ENCODE results near the gene ZDHHC11.
"Not testable (repeated sequence)": the region's sequence is repeated elsewhere in the genome, so short reads cannot be mapped to it uniquely, and the experiment has no call there.

Gene ZDHHC11

GRCh38 chr5:761854-762710 lies 88.7 kb downstream of the ZDHHC11 start:
- no peak for DNase-seq (ENCODE audit: low read depth in 2 of 2)

GRCh38 chr5:761059-761771 lies 89.6 kb downstream of the ZDHHC11 start:
- DNase-seq (ENCODE audit: low read depth in 2 of 2) = no peak

DNA sequence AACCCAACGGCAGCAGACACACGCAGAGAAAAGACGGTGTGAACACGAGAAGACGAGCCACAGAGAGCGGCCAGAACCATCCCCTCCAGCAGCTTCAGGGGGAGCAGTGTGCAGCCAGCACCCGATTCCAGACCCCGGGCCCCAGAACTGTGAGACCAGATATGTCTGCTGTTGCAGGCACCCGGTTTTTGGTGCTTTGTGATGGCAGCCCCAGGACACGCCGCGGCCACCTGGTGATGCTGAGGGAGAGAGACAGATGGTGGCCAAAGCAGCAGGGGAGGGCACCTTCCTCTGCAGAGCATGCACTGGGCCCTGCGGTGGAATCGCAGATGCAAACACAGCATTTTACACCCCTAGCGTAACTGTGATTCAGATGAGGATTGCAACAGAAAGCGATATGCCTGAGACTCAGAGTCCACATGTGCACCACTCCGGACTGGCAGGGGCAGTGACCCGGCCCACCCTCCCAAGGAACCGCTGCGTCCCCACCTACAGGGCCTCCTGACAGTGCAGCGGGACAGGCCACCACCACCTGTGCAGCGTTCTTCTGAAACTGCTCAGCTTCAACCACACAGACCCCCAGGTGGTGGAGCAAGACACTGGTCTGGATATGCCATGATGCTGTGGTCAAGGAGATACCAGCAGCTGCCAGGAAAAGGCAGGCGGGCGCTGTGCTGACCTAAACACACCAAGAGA lies 90.3 kb downstream of the ZDHHC11 start:
- no peak for DNase-seq (ENCODE audit: low read depth in 2 of 2)

DNA sequence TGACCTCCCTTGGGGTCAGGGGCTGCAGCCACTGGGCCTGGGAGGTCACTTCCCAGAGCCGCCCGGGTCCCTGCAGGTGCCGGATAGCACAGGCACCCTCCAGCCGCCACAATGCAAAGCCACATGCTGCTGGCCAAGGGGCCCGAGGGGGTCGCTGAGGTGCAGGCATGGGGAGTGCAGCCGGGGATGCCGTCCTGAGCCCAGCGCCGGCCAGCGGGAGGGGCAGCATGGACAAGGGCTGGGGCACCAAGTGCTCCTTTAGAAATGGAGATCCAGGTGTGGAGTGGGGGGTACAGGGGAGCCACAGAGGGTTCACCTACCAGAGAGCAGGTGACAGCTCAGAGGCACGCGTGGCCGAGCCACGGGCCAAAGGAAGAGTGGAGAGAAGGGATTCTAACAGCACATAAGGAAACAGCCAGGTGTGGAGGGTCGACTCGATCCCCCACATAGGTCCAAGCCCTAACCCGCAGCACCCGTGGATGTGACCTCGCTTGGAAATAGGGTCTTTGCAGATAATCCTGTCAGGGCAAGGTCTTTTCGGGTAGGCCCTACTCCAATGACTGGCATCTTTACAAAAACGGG lies 90.9 kb downstream of the ZDHHC11 start:
- no peak for DNase-seq (ENCODE audit: low read depth in 2 of 2)

- no peak for DNase-seq (ENCODE audit: low read depth in 2 of 2)
These were observed 91.6 kb downstream of the ZDHHC11 start for GRCh38 chr5:759111-759751.

DNA sequence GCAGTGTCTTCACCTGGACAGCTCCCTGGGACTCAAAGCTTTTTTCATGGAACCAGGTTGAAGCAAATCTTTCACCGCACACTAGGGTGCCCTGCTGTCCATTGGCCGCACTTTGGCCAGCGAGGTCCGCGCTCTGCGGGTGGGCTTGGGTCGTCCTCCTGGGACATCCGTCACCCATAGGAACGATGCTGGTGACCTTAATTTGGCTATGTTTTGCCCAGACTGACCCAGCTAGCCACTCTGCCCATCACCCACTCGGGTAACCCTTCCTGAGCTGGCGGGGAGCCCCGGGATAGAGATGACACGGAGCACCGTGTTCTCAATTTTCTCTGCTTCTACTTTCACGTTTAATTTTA lies 92.1 kb downstream of the ZDHHC11 start:
- no peak for DNase-seq (ENCODE audit: low read depth in 2 of 2)

GRCh38 chr5:757931-758697 lies 92.7 kb downstream of the ZDHHC11 start:
- DNase-seq (ENCODE audit: low read depth in 2 of 2) = no peak

- no peak for DNase-seq (ENCODE audit: low read depth in 2 of 2)
These were observed 93.3 kb downstream of the ZDHHC11 start for GRCh38 chr5:757346-757930.

DNA sequence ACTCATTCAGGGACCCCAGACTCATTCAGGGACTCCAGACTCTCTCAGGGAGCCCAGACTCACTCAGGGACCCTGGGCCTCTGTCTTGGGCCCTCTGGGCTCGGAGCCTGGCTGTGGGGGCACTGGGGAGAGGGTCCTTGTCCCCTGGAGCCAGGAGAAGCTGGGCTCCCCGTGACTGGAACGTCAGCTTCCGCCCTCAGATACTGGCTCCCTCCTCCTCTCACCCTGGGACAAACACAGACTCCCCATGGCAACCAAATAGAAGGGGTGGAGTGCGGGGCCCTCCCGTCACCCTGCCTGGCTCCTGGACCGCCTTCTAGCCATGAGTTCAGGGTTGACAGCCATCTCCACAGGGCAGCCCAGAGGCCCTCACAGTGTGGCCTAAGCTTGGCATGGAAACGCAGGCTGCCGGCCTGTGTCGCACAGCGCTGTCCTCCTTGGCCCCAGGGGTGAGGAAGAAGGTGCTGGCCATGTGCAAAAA lies 93.9 kb downstream of the ZDHHC11 start:
- no peak for DNase-seq (ENCODE audit: low read depth in 2 of 2)

GRCh38 chr5:756171-756570 lies 94.6 kb downstream of the ZDHHC11 start:
- no peak for DNase-seq (ENCODE audit: low read depth in 2 of 2)

DNA sequence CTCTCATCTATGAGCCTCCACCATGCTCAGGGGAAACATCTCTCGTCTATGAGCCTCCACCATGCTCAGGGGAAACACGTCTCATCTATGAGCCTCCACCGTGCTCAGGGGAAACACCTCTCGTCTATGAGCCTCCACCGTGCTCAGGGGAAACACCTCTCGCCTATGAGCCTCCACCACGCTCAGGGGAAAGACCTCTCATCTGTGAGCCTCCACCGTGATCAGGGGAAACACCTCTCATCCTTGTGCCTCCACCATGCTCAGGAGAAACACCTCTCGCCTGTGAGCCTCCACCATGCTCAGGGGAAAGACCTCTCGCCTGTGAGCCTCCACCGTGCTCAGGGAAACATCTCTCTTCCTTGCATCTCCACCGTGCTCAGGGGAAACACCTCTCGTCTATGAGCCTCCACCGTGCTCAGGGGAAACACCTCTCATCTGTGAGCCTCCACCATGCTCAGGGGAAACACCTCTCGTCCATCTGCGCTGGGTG lies 96.6 kb downstream of the ZDHHC11 start:
- not testable (repeated sequence) for DNase-seq (ENCODE audit: low read depth in 2 of 2)

GRCh38 chr5:753567-754142 lies 97.1 kb downstream of the ZDHHC11 start:
- not testable (repeated sequence) for DNase-seq (ENCODE audit: low read depth in 2 of 2)

DNA sequence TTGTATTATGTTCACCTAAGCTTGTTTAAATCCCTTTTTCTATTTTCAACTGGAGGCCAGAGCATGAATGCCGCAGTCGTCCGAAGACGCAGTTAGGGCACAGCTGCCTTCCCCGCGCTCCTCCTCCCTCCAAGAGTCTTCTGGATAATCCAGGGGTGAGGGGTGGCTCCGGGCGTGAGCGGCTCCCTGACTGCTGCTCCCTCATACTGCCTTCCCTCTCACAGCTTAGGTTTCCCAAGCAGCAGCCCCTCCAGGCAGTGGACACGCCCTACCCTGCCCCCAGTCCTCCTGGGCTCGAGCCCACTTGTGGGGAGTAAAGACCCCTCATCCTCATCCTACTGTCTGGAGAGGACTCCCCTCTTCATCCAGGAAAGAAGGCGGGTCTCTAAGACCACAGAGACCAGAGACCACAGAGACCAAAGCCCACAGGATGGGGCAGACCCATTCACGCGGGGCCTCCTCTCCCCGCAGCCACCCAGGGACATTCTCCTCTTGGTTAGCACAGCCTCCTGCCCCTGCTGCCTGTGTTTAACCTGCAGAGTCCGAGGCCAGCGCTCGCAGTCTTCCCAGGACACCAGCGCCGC lies 98.2 kb downstream of the ZDHHC11 start:
- not testable (repeated sequence) for DNase-seq (ENCODE audit: low read depth in 2 of 2)

GRCh38 chr5:751992-752391 lies 98.8 kb downstream of the ZDHHC11 start:
- DNase-seq (ENCODE audit: low read depth in 2 of 2) = not testable (repeated sequence)

DNA sequence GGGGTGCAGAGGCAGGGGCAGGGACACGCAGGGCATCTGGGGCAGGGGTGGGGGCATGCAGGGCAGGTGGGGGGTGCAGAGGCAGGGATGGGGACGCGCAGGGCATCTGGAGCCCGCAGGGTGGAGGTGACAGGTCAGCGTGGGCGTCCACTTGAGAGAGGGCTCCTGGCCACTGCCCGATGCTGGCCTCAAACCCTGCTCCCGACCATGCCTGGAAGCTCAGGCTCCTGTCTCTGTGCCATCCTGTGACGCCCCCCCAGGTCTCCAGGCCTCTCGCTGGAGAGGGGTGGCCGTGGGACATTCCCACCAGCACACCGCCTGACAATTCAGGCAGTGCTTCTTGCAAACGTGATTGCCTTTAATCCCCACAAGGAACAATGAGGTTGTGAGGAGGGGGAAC lies 99.3 kb downstream of the ZDHHC11 start:
- DNase-seq (ENCODE audit: low read depth in 2 of 2) = no peak

GRCh38 chr5:750226-750625 lies 100.6 kb downstream of the ZDHHC11 start:
- not testable (repeated sequence) for DNase-seq (ENCODE audit: low read depth in 2 of 2)

GRCh38 chr5:749101-749670 lies 101.6 kb downstream of the ZDHHC11 start:
- DNase-seq (ENCODE audit: low read depth in 2 of 2) = no peak

GRCh38 chr5:748011-748980 lies 102.5 kb downstream of the ZDHHC11 start:
- not testable (repeated sequence) for DNase-seq (ENCODE audit: low read depth in 2 of 2)
